HG02840 (cell line): ENCODE data around the gene MS4A7.
"Not testable (repeated sequence)": the region's sequence is repeated elsewhere in the genome, so short reads cannot be mapped to it uniquely, and the experiment has no call there.

Source experiments
- ATAC-seq: cut with Tn5 transposase; IDR thresholded peaks from one replicate; pipeline ENCODE4 v1.9.1; 2021; ENCODE audit warnings: mild to moderate bottlenecking, moderate library complexity, moderate number of reproducible peaks; ENCODE audit not compliant: unreplicated experiment, low FRiP score

The MS4A7 gene

GRCh38 chr11:60378354-60378753, at the start of gene MS4A7:
Gene MS4A7, plus strand, starts transcription at chr11:60378532. Its CDS starts 4,610 bp downstream, at chr11:60383142.
- ATAC-seq: peak; percentile 81

- ATAC-seq: no peak
Measured at GRCh38 chr11:60332846-60333245, 45.5 kb upstream of the MS4A7 start.

GRCh38 chr11:60334005-60334620, 44.2 kb upstream of the MS4A7 start:
- peak; percentile 64 for ATAC-seq

GRCh38 chr11:60336767-60337391, 41.5 kb upstream of the MS4A7 start:
- no peak for ATAC-seq

GRCh38 chr11:60338053-60338452, 40.3 kb upstream of the MS4A7 start:
- no peak for ATAC-seq

GRCh38 chr11:60339356-60339755, 39.0 kb upstream of the MS4A7 start:
- ATAC-seq: no peak

- no peak for ATAC-seq
Measured at GRCh38 chr11:60343094-60343704, 35.1 kb upstream of the MS4A7 start.

GRCh38 chr11:60344146-60344545, 34.2 kb upstream of the MS4A7 start:
- no peak for ATAC-seq

- no peak for ATAC-seq
Measured at GRCh38 chr11:60345489-60345888, 32.8 kb upstream of the MS4A7 start.

GRCh38 chr11:60347084-60347797, 31.1 kb upstream of the MS4A7 start:
- ATAC-seq: no peak

- ATAC-seq: no peak
Measured at GRCh38 chr11:60348116-60348515, 30.2 kb upstream of the MS4A7 start.

- ATAC-seq: no peak
Measured at GRCh38 chr11:60349990-60350389, 28.3 kb upstream of the MS4A7 start.

GRCh38 chr11:60357771-60358170, 20.6 kb upstream of the MS4A7 start:
- no peak for ATAC-seq

- ATAC-seq: no peak
Measured at GRCh38 chr11:60360621-60361020, 17.7 kb upstream of the MS4A7 start.

GRCh38 chr11:60362241-60362640, 16.1 kb upstream of the MS4A7 start:
- no peak for ATAC-seq

- no peak for ATAC-seq
Measured at GRCh38 chr11:60363542-60364470, 14.5 kb upstream of the MS4A7 start.

- ATAC-seq: not testable (repeated sequence)
Measured at GRCh38 chr11:60366262-60366904, 11.9 kb upstream of the MS4A7 start.

- peak; percentile 92 for ATAC-seq
Measured at GRCh38 chr11:60367009-60367408, 11.3 kb upstream of the MS4A7 start.

- ATAC-seq: no peak
Measured at GRCh38 chr11:60367896-60368295, 10.4 kb upstream of the MS4A7 start.
